Germinal center (tissue), 1 donor: ENCODE results near the gene HS3ST2.
"Not testable (repeated sequence)": the region's sequence is repeated elsewhere in the genome, so short reads cannot be mapped to it uniquely, and the experiment has no call there.

Experiments used
- DNase-seq: peaks from one replicate; pipeline ENCODE4 v3.0.0; 2012; ENCODE audit warnings: mixed read lengths, low spot score

HS3ST2 gene

GRCh38 chr16:22933173-22933572 is 119.2 kb downstream of the HS3ST2 start:
- peak; percentile 27 for DNase-seq

- DNase-seq, result no peak
Measured at GRCh38 chr16:22934786-22935185, 120.8 kb downstream of the HS3ST2 start.

DNA sequence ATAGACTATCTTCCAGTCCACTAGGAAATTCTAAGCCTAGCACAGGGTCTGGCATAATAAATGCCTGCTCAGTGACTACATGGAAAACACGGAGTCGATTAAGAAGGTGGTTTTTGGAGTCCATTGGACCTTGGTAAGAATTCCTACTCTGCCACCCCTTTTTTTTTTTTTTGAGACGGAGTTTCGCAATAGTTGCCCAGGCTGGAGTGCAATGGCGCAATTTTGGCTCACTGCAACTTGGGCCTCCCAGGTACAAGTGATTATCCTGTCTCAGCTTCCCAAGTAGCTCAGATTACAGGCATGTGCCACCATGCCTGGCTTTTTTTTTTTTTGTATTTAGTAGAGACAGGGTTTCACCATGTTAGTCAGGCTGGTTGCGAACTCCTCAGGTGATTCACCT is 123.2 kb downstream of the HS3ST2 start:
- DNase-seq, result no peak

DNA sequence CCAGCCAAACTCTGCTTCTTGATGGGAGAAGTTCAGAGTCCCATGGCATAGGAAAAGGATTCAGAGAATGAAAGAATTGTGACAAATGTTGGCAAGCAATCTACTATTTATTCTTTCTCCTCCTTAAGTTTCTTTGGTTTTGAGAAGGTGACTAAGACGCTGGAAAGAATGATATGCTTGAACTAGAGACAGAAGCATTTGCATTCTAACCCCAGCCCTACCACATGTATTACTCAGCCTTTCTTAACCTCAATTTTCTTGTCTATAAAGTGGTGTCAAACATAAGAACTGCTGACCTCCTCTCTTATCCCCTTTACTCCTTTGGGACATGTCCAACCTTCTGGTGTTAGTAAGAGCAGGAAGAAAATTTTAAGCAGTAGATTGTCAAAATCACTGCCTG is 124.7 kb downstream of the HS3ST2 start:
- no peak for DNase-seq

GRCh38 chr16:22939744-22940363 is 125.9 kb downstream of the HS3ST2 start:
- DNase-seq, result not testable (repeated sequence)

DNA sequence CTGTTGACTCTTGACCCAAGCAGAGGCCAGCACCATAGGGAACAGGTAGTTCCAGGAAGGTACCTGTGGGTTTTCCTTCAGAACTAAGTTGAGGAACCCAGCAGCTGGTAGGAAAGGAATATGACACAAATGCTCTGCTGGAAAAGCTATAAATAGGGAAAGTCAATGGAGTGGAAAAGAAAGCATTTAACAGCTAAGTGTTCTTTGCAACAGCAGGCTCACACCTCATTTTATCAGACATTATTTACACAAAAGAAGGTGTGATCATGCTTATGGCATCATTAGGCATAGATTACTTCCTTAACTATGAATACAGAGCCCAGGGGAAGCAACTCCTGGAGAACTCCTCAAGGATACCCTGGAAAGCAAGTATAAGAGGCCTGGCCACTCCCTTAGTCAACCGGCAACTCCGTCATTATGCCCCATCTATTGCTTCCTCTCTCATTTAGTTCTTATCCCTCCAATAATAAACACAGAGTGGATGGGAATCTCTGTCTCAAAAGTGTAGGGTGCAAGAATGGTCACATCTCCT is 128.1 kb downstream of the HS3ST2 start:
- no peak for DNase-seq

DNA sequence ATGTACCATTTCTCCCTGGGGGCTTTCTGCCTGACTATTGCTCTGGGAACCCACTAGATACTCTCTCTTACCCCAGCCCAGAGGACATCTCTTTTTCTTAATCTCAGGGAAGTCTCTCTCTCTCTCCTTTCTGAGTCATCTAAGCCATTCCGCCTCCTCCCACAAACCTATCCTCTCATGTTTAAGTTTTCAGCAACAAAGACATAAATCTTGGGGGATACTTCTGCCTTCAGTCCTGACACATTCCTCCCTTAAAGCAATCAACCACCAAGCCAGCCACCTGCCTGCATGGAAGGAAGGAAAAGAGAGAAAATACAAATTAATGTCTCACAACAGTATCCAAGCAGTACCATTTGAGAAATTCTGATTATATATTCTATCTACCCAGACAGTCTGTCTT is 128.8 kb downstream of the HS3ST2 start:
- DNase-seq, result no peak

GRCh38 chr16:22945361-22945760 is 131.4 kb downstream of the HS3ST2 start:
- DNase-seq, result no peak

DNA sequence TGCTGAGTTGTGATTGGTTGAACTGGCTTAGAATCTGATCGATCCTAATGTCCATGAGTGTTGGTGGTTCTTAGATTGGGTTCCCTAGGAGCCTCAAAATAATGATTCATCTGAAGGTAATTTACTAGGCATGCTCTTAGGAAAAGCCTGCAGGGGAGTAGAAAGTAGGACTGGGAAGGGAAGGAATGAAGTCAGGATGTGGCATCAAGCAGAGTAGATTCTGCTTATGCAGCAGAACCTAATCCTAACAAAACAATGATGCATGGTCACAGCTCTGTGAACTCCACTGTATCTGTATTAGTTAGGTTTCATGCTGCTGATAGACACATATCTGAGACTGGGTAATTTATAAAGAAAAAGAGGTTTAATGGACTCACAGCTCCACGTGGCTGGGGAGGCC is 132.5 kb downstream of the HS3ST2 start:
- DNase-seq, result no peak

DNA sequence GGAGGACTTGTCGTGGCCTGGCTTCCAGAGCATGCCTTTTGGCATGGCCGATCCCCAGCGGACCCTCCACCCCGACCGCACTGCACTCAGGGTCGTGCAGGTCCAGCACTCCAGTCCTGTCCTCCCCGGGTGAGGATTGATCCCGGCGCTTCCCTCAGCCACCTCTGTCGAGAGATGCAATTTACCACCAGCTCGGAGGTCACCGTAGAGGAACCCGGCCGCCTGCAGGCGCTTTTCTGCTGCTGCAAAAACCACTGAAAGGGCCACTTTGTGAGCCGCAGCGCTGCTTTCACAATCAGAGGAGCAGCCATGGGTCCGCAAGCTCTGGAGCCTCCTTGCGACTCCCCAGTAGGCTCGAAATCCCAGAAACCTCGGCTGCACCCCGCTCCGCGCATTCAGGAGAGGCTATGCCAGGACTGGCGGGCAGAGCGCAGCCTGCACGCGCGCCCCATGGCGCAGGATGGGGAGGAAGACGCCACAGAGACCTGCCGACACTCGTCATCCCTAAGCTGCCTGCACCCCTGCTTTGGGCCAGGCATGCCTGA is 134.2 kb downstream of the HS3ST2 start:
- DNase-seq, result no peak

DNA sequence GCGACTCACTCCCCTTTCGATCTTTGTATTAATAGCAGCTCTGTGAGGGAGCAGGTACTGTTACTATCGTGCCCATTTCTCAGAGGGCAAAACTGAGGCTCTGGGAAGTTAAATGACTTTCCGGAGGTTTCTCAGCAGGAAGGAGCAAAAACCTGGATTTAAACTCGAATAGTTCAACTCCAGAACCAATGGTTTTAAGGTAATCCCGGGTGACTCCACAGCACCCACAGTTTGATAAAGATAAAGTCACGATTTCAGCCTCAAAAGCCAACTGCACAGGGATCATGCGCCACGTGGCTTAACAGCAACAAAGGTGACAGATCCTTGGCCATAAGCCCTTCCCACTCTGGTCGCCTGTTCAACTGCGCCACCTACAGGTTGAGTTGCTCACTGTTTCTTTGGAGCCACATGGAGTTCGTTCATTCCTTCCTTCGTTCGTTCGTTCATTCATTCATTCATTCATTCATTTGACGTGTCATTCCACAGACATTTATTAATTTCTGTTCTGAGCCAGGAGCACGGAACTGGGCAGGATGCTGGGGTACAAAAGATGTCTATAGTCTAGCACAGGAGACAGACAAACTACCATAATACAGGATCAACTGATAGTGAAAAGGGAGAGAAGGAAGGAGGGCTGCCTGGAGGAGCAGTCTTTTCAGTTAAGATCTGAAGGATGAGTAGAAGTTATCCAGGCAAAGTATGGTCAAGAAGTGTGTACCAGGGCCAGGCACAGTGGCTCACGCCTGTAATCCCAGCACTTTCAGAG is 134.8 kb downstream of the HS3ST2 start:
- DNase-seq, result peak; percentile 78

DNA sequence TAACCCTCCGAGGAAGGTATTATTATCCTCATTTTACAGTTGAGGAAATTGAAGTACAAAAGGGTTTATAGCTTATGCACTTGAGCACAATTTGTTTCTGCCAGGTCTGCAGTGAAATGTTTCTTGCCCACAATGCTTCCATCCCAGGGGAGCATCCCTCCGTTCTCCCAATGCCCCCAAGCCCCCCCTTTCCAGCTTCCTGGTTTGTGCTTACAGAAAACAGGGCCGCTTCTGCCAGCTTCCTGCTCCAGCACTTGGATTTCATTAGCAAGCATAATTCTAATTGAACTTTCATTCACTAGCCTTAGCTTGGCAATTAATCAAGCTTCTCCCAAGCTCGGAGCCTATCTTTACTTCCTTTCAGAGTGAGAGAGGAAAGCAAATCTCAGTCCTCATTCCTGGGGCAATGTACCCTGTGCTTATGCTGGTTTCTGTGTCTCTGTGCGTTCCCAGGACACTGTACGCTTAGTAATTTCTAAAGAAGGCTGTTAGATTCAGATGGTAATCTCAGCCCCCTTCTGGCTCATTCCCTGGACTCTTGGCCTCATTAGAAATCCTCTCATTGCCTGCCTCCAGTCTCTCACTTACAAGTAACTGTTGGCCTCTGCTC is 141.6 kb downstream of the HS3ST2 start:
- no peak for DNase-seq

DNA sequence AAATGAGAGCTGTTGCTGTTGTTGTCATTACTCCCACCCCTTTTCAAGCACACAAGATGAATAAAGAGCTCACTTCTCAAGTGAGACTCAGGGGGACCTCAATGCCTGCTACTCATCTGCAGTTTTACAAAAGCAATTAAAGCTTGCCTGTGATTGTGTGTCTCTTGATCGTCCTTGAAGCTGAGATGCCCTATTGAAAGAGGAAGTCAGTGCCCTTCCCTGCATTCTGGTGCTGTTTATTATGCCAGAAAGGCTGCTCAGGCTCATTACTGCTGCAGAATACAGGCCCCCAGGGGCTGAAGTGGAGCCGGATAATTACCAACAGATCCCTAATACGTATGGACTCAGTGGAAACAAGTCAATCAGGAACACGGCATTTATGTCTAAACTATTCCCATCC is 147.2 kb downstream of the HS3ST2 start:
- no peak for DNase-seq

GRCh38 chr16:22962905-22963304 is 148.9 kb downstream of the HS3ST2 start:
- DNase-seq, result no peak
